Astrocyte of the spinal cord (primary cell): ENCODE measurements around the gene VILL.
"Not testable (repeated sequence)": the region's sequence is repeated elsewhere in the genome, so short reads cannot be mapped to it uniquely, and the experiment has no call there.

ENCODE experiments used
- DNase-seq: peaks from one replicate; pipeline ENCODE4 v3.0.0; 2011; ENCODE audit warnings: low read depth, low spot score
- H3K4me3 ChIP-seq: 2 replicates; pipeline ENCODE4 v1.5.1; 2011; ENCODE audit warnings: low read depth, mild to moderate bottlenecking, low read length, moderate library complexity
- in situ Hi-C: cut with HindIII; loops from 2 replicates; pipeline ENCODE4 v1.10.0; 2017; ENCODE audit warnings: low sequenced_read_pairs
- TF ChIP-seq, protein P1 (sequence below): IDR thresholded peaks from 2 replicates; pipeline ENCODE4 v1.5.1; 2012; ENCODE audit warnings: low read depth, mild to moderate bottlenecking, low read length, inconsistent platforms

The VILL gene

GRCh38 chr3:37968813-37969595 lies 21.6 kb upstream of the VILL start:
- in situ Hi-C loops: no loop called here
- no peak for DNase-seq
- TF ChIP-seq, protein P1, sequence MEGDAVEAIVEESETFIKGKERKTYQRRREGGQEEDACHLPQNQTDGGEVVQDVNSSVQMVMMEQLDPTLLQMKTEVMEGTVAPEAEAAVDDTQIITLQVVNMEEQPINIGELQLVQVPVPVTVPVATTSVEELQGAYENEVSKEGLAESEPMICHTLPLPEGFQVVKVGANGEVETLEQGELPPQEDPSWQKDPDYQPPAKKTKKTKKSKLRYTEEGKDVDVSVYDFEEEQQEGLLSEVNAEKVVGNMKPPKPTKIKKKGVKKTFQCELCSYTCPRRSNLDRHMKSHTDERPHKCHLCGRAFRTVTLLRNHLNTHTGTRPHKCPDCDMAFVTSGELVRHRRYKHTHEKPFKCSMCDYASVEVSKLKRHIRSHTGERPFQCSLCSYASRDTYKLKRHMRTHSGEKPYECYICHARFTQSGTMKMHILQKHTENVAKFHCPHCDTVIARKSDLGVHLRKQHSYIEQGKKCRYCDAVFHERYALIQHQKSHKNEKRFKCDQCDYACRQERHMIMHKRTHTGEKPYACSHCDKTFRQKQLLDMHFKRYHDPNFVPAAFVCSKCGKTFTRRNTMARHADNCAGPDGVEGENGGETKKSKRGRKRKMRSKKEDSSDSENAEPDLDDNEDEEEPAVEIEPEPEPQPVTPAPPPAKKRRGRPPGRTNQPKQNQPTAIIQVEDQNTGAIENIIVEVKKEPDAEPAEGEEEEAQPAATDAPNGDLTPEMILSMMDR: no peak
- no peak overlapping the region for H3K4me3 ChIP-seq

DNA sequence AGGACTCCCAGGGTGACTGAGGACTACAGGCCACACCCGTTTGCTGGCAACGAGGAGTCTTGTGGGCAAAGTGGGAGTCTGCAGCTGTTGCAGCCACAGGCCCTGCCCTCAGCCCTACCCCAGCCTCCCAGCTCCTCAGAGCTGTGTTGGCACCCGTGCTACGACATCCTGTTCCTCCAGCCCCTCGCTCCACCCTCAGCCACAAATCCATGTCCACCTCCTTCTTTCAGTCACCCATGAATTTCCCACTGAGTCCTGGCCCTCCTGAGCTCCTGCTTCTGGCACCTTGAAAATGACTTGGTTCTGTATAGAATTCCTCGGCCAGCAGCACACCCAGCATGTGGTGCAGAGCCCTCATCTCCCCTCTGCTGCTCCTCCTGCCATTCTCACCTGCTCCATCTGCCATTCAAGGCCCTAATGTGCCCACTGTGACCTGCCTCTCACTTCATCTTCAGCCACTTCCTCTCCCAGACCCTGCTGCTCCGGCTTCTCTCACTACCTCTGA lies 20.9 kb upstream of the VILL start:
- TF ChIP-seq, protein P1: no peak
- in situ Hi-C loops: no loop called here
- no peak overlapping the region for H3K4me3 ChIP-seq
- no peak for DNase-seq

GRCh38 chr3:37970802-37971201 lies 19.8 kb upstream of the VILL start:
- in situ Hi-C loops: no loop called here
- H3K4me3 ChIP-seq: no peak overlapping the region
- TF ChIP-seq, protein P1: no peak
- no peak for DNase-seq

DNA sequence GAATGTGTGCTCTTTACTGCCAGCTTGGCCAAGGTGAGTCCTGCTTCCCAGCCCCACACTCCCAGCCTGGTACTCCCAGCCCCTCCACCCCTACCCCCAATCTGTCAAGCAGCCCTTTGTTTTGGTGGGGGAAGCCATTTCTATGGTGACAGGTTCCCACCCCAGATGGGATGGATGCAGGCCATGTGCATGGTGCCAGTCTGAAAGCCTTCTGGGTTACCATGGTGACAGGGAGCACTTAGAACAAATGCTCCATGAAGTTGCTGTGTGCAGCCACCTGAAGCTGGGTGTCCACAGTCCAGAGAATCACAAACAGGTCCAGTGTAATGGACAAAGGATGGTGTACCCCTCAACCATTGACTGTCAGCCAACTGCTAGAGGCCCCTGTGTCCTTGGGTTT lies 19.1 kb upstream of the VILL start:
- TF ChIP-seq, protein P1: no peak
- in situ Hi-C loops: no loop called here
- H3K4me3 ChIP-seq: no peak overlapping the region
- no peak for DNase-seq

DNA sequence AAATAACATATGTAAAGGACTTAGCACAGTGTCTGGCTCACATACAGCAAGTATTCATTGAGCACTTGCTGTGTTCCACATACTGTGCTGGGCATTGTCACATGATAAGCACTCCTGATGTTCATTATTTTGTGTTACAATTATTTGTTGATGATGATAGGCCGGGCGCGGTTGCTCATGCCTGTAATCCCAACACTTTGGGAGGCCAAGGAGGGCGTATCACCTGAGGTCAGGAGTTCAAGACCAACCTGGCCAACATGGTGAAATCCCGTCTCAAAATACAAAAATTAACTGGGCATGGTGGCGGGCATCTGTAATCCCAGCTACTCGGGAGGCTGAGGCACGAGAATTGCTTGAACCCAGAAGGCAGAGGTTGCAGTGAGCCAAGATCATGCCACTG lies 18.5 kb upstream of the VILL start:
- in situ Hi-C loops, H3K4me3 ChIP-seq, DNase-seq: not testable (repeated sequence)

GRCh38 chr3:37973246-37974054 lies 17.1 kb upstream of the VILL start:
- in situ Hi-C loops: no loop called here
- H3K4me3 ChIP-seq: no peak overlapping the region
- TF ChIP-seq, protein P1: no peak
- no peak for DNase-seq
